Measurements from ENCODE around the gene PKNOX2.

GRCh38 chr11:125464666-125465065 lies 300.1 kb downstream of the PKNOX2 start:
- TF ChIP-seq, protein P1, sequence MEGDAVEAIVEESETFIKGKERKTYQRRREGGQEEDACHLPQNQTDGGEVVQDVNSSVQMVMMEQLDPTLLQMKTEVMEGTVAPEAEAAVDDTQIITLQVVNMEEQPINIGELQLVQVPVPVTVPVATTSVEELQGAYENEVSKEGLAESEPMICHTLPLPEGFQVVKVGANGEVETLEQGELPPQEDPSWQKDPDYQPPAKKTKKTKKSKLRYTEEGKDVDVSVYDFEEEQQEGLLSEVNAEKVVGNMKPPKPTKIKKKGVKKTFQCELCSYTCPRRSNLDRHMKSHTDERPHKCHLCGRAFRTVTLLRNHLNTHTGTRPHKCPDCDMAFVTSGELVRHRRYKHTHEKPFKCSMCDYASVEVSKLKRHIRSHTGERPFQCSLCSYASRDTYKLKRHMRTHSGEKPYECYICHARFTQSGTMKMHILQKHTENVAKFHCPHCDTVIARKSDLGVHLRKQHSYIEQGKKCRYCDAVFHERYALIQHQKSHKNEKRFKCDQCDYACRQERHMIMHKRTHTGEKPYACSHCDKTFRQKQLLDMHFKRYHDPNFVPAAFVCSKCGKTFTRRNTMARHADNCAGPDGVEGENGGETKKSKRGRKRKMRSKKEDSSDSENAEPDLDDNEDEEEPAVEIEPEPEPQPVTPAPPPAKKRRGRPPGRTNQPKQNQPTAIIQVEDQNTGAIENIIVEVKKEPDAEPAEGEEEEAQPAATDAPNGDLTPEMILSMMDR (IDR thresholded peaks at IDR 0.05) = no peak
- no peak for TF ChIP-seq POLR2A (IDR thresholded peaks at IDR 0.05)

All from esophagus squamous epithelium (tissue), 4 donors.